Globus pallidus (tissue), 1 donor: ENCODE measurements around the gene CRACDL.

ENCODE experiments used
- DNase-seq: peaks from one replicate; pipeline ENCODE4 v3.0.0-alpha.2; 2015; ENCODE audit warnings: low spot score

CRACDL gene

DNA sequence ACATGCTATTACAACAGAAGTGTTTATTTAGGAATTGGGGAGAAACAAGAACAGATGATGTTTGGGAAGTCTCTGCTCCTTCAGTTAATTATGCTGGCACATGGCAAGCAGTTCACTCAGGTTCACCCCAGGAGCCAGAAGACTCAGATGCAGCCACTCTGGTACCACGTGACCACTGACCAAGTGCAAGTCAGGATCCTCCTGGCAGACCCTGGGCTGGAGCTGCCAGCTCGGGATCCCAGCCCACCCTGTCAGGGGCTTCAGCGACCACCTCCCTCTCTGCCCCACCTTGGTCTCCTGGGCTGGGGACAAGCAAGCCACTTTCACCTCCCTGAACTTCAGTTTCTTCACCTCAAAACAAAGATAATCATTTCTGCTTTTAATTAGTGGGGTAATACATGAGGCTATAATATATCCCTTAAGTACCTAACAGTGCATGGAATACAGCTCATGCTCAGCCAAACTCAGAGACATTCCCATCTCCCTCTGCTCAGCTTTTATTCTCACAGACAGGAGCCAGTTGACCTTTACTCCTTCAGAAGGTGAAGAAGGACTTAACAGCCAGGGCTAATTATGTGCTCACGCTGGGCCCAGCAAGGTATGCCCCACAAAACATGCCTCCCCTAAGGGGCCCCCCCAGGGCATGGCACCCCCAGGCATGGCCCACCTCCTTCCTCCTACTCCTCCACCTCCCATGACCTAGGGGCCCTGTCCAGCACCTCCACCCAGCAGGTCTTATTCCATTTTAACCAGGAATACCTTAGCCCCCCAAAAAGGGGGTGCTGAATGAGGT lies 11.8 kb downstream of the CRACDL start:
- no peak for DNase-seq

DNA sequence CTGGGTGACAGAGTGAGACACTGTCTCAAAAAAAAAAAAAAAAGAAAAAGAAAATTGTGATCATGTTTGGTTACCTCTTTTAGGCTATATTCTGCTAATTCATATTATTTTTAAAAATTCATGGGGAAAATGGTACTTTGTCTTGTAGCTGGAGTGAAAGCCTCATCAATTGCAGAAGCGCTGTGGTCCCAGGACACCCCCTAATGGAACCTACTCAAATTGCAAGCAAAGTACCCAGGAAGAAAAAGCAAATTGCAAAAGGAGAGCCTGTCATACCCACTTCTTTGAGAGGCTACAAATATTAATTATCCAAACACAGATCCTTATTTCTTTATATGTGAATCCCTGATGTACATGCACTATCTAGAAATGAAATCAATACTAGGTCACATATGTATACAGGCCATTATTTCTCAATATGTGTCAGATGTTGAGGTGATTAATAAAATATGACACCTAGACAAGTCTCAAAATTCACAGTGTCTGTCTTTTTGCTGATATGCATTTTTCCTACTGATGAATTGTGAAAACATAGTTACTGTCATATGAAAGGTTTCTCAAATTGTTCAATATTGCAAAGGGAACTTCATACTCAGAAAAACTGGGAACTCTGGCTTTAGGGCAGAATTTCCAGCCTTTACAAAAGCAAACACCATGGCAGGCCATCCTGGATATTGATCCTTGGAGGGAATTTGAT lies 12.6 kb downstream of the CRACDL start:
- no peak for DNase-seq

DNA sequence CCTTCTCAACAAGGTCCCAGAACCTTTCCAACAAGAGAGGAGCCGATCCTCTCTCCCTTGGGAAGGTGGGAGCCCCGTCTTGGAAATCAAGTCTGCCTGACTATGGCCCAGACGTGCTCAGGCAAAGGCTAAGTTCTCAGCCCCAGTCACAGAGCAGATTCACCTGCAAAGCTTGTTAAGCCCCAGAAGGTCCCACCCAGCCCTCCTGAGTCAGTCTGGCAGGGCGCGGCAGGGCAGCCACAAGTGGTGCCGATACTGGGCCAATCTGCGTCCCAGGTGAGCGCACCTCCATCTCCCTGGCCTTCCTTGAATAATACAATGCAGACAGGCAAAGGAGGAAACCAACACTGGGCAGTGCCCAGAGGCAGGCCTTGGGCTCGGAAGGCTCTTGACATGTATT lies 15.0 kb downstream of the CRACDL start:
- no peak for DNase-seq

DNA sequence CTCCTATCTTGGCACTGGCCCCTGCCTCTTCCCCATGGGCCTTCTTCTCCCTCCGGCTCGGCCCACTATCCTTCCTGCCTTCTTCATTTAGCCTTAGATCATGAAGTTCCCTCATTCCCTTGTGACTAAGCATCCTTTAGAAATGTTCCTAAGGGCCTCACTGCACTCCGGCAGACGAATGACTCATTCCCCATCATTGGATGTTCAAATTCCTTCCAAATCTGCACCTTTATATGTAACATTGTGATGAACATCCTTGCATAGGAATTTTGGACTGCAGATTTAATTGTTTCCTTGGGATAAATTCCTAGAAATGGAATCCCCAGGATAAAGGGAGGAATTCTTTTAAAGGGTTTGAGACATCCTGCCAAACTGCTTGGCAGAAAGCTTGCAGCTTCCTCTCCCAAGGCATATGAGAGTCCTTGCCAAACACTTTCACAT lies 19.0 kb downstream of the CRACDL start:
- DNase-seq, result no peak

DNA sequence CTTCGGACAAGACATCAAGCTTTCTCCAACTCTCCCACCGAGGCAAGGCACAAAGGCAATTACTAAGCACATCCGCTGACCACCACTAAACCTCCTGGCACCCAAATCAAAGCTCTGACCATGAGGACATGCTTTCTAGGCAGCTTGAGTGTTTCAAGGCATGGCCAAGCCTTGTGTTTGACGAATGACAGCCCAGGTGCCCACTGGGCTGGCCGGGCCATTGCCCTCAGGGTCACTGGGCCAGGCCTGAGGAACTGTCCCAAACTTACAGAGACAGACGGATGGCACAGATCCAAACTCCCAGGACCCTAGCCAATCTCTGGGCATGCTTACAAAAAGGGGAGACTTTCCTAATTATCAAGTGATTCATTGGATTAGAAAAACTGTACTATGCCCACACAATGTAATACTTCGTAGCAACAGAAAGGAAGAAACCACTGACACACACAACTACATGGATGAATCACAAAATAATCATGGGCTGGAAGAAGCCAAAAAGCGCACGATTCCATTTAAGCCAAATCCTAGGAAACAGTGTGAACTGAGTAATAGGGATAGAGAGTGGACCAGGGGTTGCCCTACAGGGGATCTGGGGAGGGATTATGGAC lies 20.2 kb downstream of the CRACDL start:
- DNase-seq, result no peak

DNA sequence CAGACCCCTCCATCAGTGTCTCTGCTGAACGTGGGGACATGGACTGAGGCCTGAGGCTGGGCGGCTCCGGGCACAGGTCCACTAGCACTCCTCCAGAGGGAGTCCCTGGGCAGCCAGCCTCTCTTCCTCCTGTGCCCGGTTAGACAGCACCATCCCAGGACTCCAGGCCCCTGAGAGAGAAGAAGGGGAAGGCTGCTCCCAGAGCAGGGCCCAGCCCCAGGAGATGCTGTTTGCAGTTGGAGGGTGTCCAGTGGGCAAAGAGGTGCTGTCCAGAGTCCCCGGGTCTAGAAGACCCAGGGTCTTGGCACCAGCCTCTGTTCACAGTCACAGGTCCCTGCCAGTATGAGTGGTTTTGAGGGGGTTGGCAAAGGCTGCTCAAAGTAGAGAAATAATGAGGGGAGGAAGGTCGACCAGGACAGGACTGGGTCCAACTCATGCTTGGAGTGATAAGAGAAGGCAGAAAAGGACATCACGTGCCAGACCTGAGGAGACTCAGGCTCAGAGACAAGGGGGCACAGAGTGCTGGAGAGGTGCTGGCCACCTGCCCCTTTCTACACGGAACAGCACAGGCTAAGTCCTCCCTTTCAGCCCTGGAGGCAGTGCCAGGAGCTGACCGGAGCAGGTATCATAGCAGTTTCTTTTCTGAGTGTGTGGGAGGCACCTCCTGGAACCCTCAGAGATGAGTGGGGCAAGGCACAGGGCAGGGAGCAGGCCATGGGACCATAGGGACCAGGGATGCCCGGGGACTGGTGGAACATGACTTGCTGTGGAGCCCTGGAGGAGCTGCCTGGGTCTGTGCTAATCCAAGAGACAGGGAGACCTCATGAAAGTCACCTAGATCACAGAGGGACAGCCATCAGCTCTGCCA lies 21.1 kb downstream of the CRACDL start:
- DNase-seq, result no peak

DNA sequence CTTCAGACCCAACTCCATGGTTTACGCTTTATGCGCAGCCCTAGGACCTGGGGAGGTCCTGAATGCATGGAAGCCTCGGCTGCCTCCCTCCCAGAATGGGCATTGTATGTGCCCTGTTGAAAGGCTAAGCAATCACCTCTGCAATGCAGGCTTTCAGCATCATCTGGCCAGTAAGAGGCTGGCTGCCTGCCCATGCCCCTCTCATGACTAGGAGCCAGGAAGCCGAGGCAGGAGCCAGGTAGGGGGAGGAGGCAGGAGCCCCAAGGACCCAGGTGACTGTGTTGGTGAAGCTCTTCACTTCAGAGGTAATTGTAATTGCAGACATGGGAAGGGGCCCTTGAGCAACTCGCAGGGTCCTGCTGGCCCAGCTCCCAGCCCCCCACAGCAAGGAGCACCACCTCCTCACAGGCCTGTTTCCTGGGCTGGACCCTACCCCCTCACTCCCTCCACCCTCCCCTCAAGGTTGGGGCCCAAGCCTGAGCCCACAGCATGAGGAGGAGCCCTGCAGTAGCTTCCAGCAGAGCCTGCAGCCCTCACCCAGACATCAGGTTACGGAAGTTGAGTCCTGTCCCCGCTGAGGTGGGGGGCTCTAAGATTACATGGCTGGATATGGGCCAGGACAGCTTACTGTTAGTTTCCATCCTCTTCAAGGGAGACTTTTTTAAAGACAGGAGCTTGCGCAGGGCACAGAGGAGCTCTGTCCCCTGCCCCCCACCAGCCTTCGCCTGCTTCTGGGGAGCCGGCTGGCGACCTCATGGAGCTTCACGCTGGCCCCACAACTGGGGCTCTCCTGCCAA lies 21.9 kb downstream of the CRACDL start:
- DNase-seq, result no peak

DNA sequence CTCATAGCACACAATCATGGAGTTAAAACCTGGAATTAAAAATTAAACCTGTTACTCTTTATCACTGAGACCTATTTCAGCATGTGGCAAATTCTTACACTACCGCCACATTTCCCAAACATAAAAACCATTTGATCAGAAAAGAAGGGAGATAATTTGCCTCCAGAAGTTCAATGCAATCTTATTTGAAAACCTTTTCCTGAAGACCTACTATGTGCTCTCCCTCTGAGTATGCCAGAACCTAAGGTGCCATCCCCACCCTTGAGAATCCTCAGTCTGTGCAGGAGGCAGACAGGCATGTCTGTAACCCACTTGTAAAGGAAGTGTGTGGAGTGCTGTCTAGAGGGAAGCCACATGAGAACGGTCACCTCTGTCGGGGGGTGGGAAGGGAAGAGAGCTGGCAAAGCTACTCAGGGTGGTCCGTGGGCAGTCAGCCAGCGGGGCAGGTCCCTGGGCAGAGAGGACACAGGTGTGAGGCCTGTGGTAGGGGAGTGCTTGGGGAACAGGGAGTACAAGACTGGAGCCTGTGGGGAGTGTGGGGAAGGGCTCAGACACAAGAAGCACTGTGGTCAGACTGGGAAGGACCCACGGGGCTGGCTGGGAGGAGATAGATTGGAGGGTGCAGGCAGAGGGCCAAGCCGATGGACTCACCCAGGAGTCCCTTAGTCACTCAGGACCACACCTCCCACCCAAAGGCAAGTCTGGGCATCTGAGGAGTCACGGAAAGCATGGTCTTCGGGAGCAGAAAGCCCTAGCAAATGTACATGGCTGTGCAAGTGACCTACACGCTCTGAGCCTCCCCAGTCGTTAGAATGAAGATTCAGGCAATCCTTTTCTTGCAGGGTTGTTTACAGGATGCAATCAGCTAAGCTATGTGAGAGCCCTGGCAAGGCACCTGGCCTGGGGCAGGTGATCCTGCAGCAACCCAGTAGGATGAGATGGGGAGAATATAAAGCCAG lies 22.8 kb downstream of the CRACDL start:
- DNase-seq, result no peak

DNA sequence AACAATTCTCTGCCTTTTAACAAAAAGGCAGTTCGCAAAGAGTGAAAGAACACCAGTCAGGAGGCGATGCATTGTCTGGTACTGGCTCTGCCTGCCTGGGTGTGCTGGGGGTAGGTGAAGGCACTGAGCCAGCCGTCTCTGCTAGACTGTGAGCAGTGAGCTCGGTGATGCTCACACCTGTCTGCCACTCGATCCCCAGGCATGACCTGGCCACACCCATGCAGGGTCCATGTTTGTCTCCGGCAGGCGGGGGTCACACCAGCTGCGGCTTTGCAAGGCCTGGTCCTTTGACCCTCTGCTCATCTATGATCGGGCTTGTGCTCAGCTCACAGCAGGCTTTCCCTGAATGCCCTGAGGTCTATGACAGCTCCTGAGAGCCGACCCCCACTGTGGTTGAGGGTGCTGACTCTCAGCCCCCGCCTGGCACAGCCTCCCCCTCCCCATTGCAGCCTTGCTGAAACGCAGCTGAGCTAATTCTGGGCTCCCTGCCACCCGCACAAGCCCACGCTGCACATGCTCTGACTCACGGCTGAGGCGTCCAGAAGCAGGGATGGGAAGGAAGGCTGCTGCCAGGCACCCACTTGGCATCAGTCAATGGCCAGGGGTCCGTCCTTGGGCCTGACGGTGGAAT lies 23.7 kb downstream of the CRACDL start:
- peak; percentile 36 for DNase-seq

DNA sequence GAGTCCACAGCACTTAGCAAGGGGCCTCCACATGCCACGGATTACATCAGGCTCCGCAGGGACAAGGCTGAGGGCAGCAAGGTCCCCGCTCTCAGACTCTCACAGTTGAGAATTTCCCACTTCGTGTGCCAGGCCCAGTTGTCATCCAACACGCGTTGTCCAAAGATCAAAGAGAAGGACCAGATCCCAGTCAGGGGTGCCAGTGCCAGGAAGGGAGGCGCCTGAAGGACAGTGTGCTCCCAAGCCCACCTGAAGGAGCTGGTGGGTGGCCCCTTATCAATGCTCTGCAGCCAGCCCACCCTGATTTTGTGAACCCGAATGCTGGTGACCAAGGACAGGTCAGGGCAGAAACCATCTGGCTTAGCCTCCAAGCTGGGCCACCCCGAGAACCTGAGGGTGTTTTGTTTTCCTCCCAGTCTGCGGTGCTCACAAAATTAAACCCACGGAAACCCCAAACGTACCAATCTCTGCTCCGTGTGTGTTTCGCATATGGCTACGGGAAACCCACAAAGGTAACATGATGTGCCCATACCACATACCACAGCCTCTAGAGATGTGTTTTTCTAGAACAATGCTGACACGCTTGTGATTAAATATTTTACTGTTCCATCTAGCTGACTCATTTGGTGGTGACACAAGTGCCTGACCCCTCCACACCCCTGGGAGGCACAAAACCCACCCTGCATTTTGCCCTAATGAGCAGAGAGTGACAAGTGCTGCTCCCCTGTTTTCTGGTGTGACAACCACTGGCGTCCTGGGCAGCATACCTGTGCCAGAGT lies 24.5 kb downstream of the CRACDL start:
- no peak for DNase-seq

DNA sequence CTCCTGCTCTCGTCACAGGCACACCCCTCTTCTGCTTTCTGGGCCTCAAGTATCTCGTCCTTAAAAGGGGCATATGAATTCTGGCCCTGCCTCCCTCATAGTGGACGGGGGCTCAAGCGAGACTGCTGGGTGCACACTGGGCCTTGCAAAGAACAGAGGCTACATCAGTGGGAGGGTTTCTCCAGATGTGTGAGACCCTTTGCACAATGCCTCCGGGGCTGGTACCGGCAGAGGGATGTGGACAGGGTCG lies 25.0 kb downstream of the CRACDL start:
- DNase-seq, result no peak

DNA sequence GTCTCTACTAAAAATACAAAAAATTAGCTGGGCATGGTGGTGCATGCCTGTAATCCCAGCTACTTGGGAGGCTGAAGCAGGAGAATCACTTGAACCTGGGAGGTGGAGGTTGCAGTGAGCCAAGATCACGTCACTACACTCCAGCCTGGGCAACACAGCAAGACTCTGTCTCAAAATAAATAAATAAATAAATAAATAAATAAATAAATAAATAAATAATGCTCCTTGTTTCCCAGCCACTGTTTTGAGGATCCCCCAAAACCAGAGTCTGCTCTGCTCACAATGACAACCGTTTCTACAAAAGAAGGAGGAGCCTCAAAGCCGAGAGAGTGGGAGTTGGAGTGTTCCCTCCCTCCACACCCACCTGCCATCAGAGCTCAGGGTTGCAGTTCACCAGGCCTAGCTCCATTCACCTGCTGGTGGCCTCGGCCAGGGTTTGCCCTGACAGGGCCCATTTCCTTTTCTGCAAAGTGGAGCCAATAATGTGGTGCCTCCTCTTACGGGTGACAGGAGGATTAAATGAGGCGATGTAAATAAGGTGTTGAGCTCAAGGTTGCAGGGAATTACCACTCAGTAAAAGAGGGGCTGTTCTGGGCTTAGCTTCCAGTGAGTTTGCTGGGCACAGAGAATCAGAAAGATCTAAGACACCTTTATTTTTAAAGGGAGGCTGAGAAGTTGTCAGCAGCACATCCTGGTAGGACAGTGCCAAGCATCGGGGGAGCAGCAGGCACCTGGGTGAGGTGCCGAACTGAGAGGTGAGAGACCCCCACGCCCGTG lies 25.5 kb downstream of the CRACDL start:
- DNase-seq, result no peak

DNA sequence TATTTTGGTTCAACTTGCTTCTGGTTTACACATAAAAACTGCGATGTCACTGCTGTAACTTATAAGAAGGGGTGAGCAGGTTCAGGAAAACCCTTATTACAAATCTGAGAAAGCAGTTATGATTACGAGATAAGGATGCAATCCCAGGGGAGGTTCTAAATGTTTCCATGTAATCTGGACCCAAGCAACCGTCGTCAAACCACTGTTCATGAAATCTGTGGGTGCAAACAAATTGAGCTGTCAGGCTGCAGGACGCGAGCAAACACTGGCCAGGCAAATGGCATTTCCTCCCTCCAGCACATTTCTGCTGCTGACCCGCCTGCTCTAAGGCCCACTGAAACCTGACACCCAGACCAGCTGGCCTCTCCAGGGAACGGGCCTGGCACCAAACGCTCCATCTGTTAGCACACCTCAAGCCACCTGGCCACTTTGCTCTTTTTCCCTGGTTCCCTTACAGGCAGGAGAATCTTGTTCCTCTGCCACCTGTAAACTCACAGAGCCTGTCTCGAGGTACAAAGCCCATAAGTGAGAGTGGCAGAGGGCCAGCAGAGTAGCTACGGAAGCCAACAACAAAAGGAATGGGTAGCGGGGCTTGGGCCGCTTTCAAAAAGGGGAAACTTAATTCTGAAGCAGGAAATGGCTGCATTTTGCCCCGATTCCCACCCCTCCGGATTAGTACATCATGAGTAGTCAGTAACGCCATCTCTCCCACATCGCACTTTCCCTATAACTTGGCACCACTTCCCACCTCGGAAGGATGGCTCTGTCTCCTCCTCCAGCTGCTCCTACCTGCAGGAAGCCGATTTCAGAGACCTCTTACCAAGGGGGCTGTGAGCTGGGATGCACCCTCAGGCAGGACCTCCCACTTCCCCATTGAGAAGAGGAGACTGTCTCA lies 26.5 kb downstream of the CRACDL start:
- DNase-seq, result no peak

DNA sequence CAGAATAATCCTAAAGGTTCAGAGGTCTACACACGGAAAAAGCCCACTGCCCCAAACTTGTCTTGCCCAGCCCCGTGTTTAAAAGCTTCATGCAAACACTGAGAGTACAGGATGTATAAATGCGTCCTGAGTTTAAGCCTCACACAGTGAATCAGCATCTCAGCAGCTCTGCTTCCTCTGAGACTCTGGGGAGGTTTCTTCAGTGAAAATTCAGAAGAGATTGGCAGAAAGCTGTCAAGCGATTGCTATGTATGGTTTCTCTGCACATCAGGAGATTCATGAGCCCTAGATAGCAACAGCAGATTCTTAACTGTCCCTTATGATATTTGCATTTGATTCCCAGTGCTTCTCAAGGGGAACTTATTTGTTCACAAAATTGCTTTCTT lies 27.1 kb downstream of the CRACDL start:
- no peak for DNase-seq

DNA sequence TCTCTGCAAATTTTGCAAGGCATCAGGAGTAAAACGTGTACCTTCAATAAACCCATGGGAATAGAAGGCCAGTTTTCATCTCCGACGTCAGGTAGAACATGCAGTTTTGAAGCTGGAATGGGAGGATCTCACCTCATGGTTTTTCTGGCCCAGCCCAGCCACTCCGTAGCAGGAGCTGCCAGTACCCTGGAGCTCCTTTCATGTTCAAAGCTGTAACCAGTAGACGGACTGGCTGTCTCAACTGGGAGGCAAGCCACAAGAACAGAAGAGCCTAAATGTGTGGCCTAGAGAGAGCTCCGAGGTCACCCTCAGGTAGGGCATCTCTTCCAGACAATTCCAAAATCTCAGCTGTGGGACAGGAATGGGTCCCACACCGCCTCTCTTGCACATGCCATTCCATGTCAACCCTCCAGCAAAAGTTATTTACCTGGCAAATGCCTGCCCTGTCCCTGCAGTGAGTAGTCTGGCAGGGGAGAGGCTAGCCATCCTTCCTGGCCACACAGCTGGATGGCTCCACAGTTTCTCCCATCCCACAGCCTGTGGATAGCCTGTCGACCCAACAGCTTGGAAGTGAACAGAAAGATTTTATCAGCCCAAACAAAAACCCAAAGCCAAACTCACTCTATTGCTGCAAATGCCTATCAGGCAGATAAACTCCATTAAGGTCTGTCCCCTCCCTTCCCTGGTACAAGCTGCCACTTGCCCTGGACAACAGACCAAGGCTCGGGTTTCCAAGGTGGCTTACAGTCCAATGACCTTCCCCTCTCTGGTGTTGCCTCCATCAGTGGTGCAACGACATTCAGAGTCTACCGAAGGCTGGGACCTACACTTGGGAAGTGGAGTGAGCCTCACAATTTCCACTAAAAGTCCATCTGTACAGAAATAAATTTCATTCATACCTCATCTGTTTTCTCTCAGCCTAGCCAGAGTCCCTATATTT lies 27.8 kb downstream of the CRACDL start:
- no peak for DNase-seq

DNA sequence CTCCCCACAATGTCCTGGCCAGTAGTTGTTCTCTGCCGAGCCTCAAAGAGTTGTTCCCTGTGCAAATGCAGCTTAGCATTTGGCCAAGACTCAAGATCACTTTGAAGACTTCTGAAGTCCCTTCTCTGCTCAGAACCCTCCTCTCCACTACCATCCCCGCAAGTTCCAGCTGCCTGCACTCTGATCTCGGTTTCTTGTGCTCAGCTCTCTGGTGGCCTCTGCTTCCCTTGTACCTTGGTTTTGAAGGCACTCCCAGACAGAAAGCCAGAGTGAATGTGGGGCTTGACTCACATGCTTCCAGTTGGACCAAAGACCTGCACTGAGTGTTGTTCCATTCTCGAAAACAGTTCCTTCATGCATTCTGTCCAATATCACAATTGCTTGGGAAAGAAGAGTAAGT lies 28.6 kb downstream of the CRACDL start:
- DNase-seq, result no peak
